Endothelial cell of umbilical vein (primary cell): ENCODE measurements around the gene SLC22A3. TPM values are rescaled to one million over a fixed set of nuclear protein-coding genes. Genes with fewer than 3 reads are reported as not detected.

Experiments used
- BruUV-seq: library from RNA; stranded (reverse); fragments of 400-500 nt; replicated peaks from 2 replicates; lab custom pipeline; 2021; lab: Mats Ljungman, UMichigan
- CTCF ChIA-PET: fragments of 300-600, 350-600 bp; sonication (Branson Sonifier 250); formaldehyde crosslinking; loops from one replicate; lab custom pipeline; 2021; ENCODE audit warnings: antibody characterized with exemption, inconsistent platforms; lab: Charles Lee
- POLR2A ChIA-PET: fragments of 300-600, 350-600 bp; sonication (Branson Sonifier 250); formaldehyde crosslinking; loops from one replicate; lab custom pipeline; 2021; ENCODE audit warnings: antibody characterized with exemption, inconsistent platforms; lab: Charles Lee
- DNase-seq: peaks from one replicate; pipeline ENCODE4 v3.0.0-alpha.2; 2011; ENCODE audit warnings: low read depth, low spot score
- FAIRE-seq: peaks from 2 replicates; lab custom pipeline; 2011; peaks lifted over from hg19 to GRCh38; lab: Jason Lieb, UNC
- H2AFZ ChIP-seq: 2 replicates; pipeline ENCODE4 v1.6.0; 2012; ENCODE audit warnings: low read depth, low read length, control low read depth, inconsistent platforms
- H3K27ac ChIP-seq: 2 replicates; pipeline ENCODE4 v1.5.1; 2011; ENCODE audit warnings: low read depth, mild to moderate bottlenecking, control low read depth, low read length, moderate library complexity; ENCODE audit not compliant: insufficient read depth
- H3K27me3 ChIP-seq, 2 experiments: 2 replicates each; pipeline versions ENCODE4 v1.6.0 to v1.6.1; 2011; ENCODE audit warnings: low read length in 2 of 2, mixed read lengths in 1 of 2; ENCODE audit not compliant: control insufficient read depth in 2 of 2, insufficient read depth in 2 of 2
- H3K36me3 ChIP-seq, 2 experiments: 2 replicates in 1 of 2; 3 replicates in 1 of 2; pipeline ENCODE4 v1.5.1; 2011; ENCODE audit warnings: low read length in 2 of 2, mild to moderate bottlenecking in 1 of 2, moderate library complexity in 1 of 2; ENCODE audit not compliant: control insufficient read depth in 2 of 2, insufficient read depth in 2 of 2; ENCODE audit errors: extremely low read depth in 1 of 2
- H3K4me1 ChIP-seq: 3 replicates; pipeline ENCODE4 v1.5.1; 2011; ENCODE audit warnings: mild to moderate bottlenecking, low read length; ENCODE audit not compliant: control insufficient read depth, insufficient read depth; ENCODE audit errors: extremely low read depth
- H3K4me2 ChIP-seq: 2 replicates; pipeline ENCODE4 v1.6.1; 2011; ENCODE audit warnings: low read length, control low read depth, mixed read lengths; ENCODE audit not compliant: insufficient read depth
- H3K4me3 ChIP-seq, 3 experiments: fragments of 200-600 bp in 1 of 3; sonication (generic), shearing (Covaris generic) in 1 of 3; replicated peaks in 1 of 3; 2 replicates each; pipeline ENCODE4 v1.5.1; 2011 to 2016; ENCODE audit warnings: control low read depth in 3 of 3, low read length in 3 of 3, mild to moderate bottlenecking in 2 of 3, inconsistent platforms in 1 of 3, low read depth in 1 of 3, moderate library complexity in 1 of 3; ENCODE audit not compliant: insufficient read depth in 1 of 3
- H3K79me2 ChIP-seq: 2 replicates; pipeline ENCODE4 v1.6.0; 2012; ENCODE audit warnings: low read length, inconsistent platforms; ENCODE audit not compliant: control insufficient read depth, insufficient read depth
- H3K9ac ChIP-seq: replicated peaks from 2 replicates; pipeline ENCODE3; 2011; ENCODE audit warnings: low read length, control low read depth; ENCODE audit not compliant: insufficient read depth; ENCODE audit errors: extremely low read depth
- H3K9me1 ChIP-seq: replicated peaks from 3 replicates; pipeline ENCODE4 v1.6.0; 2011; ENCODE audit warnings: mild to moderate bottlenecking, low read length; ENCODE audit not compliant: control insufficient read depth, insufficient read depth; ENCODE audit errors: extremely low read depth
- H3K9me3 ChIP-seq: replicated peaks from 2 replicates; pipeline ENCODE4 v1.5.1; 2012; ENCODE audit warnings: low read length, inconsistent platforms; ENCODE audit not compliant: control insufficient read depth, insufficient read depth
- H4K20me1 ChIP-seq: replicated peaks from 2 replicates; pipeline ENCODE3; 2011; ENCODE audit warnings: mild to moderate bottlenecking, low read length; ENCODE audit not compliant: control insufficient read depth, insufficient read depth; ENCODE audit errors: extremely low read depth
- EZH2 ChIP-seq: IDR thresholded peaks from 2 replicates; pipeline ENCODE4 v1.6.1; 2012; ENCODE audit warnings: borderline replicate concordance, low read depth, mild to moderate bottlenecking, moderate library complexity, low read length, inconsistent platforms; ENCODE audit not compliant: severe bottlenecking
- FOS ChIP-seq: IDR thresholded peaks from 2 replicates; pipeline ENCODE4 v1.6.1; 2011; ENCODE audit warnings: mild to moderate bottlenecking, low read length, moderate library complexity, borderline replicate concordance; ENCODE audit not compliant: insufficient read depth
- GATA2 ChIP-seq: IDR thresholded peaks from 2 replicates; pipeline ENCODE4 v1.7.0; 2011; ENCODE audit warnings: low read depth, mild to moderate bottlenecking, moderate library complexity, mixed read lengths, low read length; ENCODE audit not compliant: insufficient read length, insufficient read depth
- JUN ChIP-seq: IDR thresholded peaks from 2 replicates; pipeline ENCODE4 v1.6.1; 2011; ENCODE audit warnings: borderline replicate concordance, low read depth; ENCODE audit not compliant: insufficient read length, insufficient read depth
- MYC ChIP-seq: IDR thresholded peaks from one replicate; pipeline ENCODE4 v1.6.1; 2011; ENCODE audit warnings: mild to moderate bottlenecking, low read depth, low read length
- POLR2A ChIP-seq: IDR thresholded peaks from 2 replicates; pipeline ENCODE4 v1.6.1; 2012; ENCODE audit warnings: low read depth, mild to moderate bottlenecking, control low read depth, low read length
- POLR2AphosphoS5 ChIP-seq: IDR thresholded peaks from 2 replicates; pipeline ENCODE4 v1.6.1; 2012; ENCODE audit warnings: low read depth, mild to moderate bottlenecking, control low read depth, low read length, moderate library complexity; ENCODE audit not compliant: insufficient read depth
- dilution Hi-C: fragments of 300-500 bp; cut with MboI; formaldehyde crosslinking; loops from one replicate; pipeline ENCODE4 v1.15.0; 2019; ENCODE audit warnings: low sequenced_read_pairs; ENCODE audit not compliant: extremely low pct_ligation_motif_present
- intact Hi-C: fragments of 100-400 bp; cut with micrococcal nuclease; formaldehyde crosslinking; loops from one replicate; pipeline ENCODE4 v1.10.0; 2022
- polyA plus RNA-seq, 4 experiments: library from polyadenylated mRNA; depleted of rRNA in 3 of 4; stranded (reverse) in 3 of 4; unstranded in 1 of 4; fragments of >200 nt; gene quantifications; 2 replicates each; pipeline versions ENCODE4 v1.2.1 to v1.2.3, GENCODE V29; 2011 to 2012; ENCODE audit warnings: missing spikeins in 1 of 4
- total RNA-seq: library from RNA; stranded (reverse); gene quantifications from 2 replicates; pipeline ENCODE4 v1.2.3, GENCODE V29; 2021
- TF ChIP-seq, protein P1 (sequence below), 2 donors: IDR thresholded peaks; 1 replicate in 1 of 2; 2 replicates in 1 of 2; pipeline ENCODE4 v1.5.1; 2011; ENCODE audit warnings: low read length in 2 of 2, mild to moderate bottlenecking in 2 of 2, moderate library complexity in 2 of 2, control low read depth in 1 of 2, inconsistent platforms in 1 of 2, low read depth in 1 of 2; ENCODE audit not compliant: insufficient read depth in 1 of 2; ENCODE audit errors: extremely low read depth in 1 of 2
- TF ChIP-seq, protein P2 (sequence below): IDR thresholded peaks from 2 replicates; pipeline ENCODE4 v1.6.1; 2011; ENCODE audit not compliant: insufficient read depth, insufficient read length

Gene SLC22A3
- total and polyA plus RNA-seq, 2 donors (not counting 3 experiments of a cell fraction or from before 2014, with no cell fraction given) = not detected

DNA sequence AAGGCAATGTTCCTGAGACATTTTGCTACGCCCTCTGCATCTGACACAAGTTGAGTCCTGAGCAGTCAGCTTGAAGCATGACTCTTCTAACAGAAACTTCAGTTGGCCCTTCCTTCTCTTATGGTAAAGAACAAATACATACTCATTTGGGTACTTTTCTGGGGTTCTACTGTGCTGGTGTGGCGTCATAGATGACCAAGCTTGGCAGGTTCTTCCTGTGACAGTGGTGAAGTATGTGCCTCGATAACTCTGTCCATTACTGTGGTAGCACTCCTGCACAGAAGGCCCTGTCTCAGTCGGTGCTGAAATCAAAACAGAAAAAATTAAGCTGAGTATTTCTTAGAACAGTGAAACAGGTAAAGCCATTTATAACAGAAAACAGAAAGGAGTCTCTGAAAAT, 152.5 kb downstream of the SLC22A3 start:
- ChIA-PET CTCF (no interaction called here), POLR2A (no interaction called here)
- H3K4me3 ChIP-seq = no peak overlapping the region
- H4K20me1 ChIP-seq = no peaks in the 10 kb centered on the region
- H3K9me3 ChIP-seq = peaks cover 6% of the 10 kb centered on the region
- no peaks in the 10 kb centered on the region for H3K36me3 ChIP-seq
- H3K4me1 ChIP-seq = no peaks in the 10 kb centered on the region
- no peaks in the 10 kb centered on the region for H3K9me1 ChIP-seq
- no peak overlapping the region for H3K4me2 ChIP-seq
- dilution Hi-C loops (no loop called here), intact Hi-C loops (no loop called here)
- no peak overlapping the region for H3K27ac ChIP-seq
- TF ChIP-seq POLR2A = no peak
- no peak for TF ChIP-seq EZH2
- TF ChIP-seq FOS = no peak
- no peak for TF ChIP-seq GATA2
- TF ChIP-seq POLR2AphosphoS5 = no peak
- TF ChIP-seq MYC = no peak
- TF ChIP-seq, protein P1, sequence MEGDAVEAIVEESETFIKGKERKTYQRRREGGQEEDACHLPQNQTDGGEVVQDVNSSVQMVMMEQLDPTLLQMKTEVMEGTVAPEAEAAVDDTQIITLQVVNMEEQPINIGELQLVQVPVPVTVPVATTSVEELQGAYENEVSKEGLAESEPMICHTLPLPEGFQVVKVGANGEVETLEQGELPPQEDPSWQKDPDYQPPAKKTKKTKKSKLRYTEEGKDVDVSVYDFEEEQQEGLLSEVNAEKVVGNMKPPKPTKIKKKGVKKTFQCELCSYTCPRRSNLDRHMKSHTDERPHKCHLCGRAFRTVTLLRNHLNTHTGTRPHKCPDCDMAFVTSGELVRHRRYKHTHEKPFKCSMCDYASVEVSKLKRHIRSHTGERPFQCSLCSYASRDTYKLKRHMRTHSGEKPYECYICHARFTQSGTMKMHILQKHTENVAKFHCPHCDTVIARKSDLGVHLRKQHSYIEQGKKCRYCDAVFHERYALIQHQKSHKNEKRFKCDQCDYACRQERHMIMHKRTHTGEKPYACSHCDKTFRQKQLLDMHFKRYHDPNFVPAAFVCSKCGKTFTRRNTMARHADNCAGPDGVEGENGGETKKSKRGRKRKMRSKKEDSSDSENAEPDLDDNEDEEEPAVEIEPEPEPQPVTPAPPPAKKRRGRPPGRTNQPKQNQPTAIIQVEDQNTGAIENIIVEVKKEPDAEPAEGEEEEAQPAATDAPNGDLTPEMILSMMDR (IDR thresholded peaks at IDR 0.05; ENCODE audit: extremely low read depth in 1 of 2, insufficient read depth in 1 of 2, low read depth in 1 of 2, low read length in 2 of 2) = no peak
- TF ChIP-seq JUN = no peak
- TF ChIP-seq, protein P2, sequence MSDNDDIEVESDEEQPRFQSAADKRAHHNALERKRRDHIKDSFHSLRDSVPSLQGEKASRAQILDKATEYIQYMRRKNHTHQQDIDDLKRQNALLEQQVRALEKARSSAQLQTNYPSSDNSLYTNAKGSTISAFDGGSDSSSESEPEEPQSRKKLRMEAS = no peak
- no TSS peak for BruUV-seq
- no peak overlapping the region for H2AFZ ChIP-seq
- DNase-seq (no peak), FAIRE-seq (no peak)
- H3K79me2 ChIP-seq = no peaks in the 10 kb centered on the region
- H3K9ac ChIP-seq = no peak overlapping the region
- H3K27me3 ChIP-seq = no peaks in the 10 kb centered on the region

Other genes starting within 250 kb of the SLC22A3 start
- gene SLC22A1, start 226.6 kb upstream of the SLC22A3 start, total RNA-seq = not detected in 2 replicates
- 0.04 TPM in 1 of 2 replicates, not detected in the other for gene SLC22A1, start 226.6 kb upstream of the SLC22A3 start, polyA plus RNA-seq
- not detected in 2 replicates for gene SLC22A2, start 89.6 kb upstream of the SLC22A3 start, total RNA-seq
- not detected in 2 replicates for gene SLC22A2, start 89.6 kb upstream of the SLC22A3 start, polyA plus RNA-seq